PC-3 (cell line): ENCODE data around the gene SKAP1.

Source experiments
- EZH2 ChIP-seq: fragments of 300-600 bp; sonication (generic); IDR thresholded peaks from one replicate; pipeline ENCODE4 v1.6.1; 2017; ENCODE audit warnings: antibody characterized with exemption, mild to moderate bottlenecking, low read length; ENCODE audit not compliant: unreplicated experiment
- EZH2phosphoT487 ChIP-seq: fragments of 300-600 bp; sonication (generic); IDR thresholded peaks from 2 replicates; pipeline ENCODE4 v1.6.1; 2018; ENCODE audit warnings: mild to moderate bottlenecking, antibody characterized with exemption, low read length, borderline replicate concordance
- TF ChIP-seq, protein P1 (sequence below): fragments of 300-600 bp; sonication (generic); conservative IDR thresholded peaks from 2 replicates; pipeline ENCODE4 v1.5.1; 2017; ENCODE audit warnings: antibody characterized with exemption, low read depth, mild to moderate bottlenecking, low read length

DNA sequence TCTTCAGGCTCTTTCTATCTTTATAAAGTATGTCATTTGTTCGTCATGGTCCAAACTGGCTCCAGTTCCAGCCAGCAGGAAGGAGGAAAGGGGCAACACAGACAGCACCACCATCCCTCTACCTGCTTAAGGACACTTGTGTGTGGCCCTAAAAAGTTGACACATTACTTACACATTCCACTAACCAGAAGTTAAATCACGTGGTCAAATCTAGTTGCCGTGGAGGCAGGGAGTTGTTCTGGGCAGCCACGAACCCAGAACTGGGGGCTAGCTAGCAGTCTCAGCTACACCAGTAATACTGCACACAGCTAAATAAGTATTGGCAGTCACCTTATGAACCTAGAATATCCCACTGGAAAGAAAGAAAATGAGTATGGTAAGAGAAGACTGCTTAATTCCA is 218.2 kb downstream of the SKAP1 start:
- TF ChIP-seq, protein P1, sequence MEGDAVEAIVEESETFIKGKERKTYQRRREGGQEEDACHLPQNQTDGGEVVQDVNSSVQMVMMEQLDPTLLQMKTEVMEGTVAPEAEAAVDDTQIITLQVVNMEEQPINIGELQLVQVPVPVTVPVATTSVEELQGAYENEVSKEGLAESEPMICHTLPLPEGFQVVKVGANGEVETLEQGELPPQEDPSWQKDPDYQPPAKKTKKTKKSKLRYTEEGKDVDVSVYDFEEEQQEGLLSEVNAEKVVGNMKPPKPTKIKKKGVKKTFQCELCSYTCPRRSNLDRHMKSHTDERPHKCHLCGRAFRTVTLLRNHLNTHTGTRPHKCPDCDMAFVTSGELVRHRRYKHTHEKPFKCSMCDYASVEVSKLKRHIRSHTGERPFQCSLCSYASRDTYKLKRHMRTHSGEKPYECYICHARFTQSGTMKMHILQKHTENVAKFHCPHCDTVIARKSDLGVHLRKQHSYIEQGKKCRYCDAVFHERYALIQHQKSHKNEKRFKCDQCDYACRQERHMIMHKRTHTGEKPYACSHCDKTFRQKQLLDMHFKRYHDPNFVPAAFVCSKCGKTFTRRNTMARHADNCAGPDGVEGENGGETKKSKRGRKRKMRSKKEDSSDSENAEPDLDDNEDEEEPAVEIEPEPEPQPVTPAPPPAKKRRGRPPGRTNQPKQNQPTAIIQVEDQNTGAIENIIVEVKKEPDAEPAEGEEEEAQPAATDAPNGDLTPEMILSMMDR = no peak
- no peak for TF ChIP-seq EZH2
- no peak for TF ChIP-seq EZH2phosphoT487
